GM10266 (cell line): ENCODE measurements around the gene SPRED2.

Experiments
- DNase-seq: peaks from one replicate; pipeline ENCODE4 v3.0.0; 2012; ENCODE audit errors: extremely low spot score
- CTCF ChIP-seq: IDR thresholded peaks from 2 replicates; pipeline ENCODE4 v1.5.1; 2012; ENCODE audit warnings: mild to moderate bottlenecking, low read depth; ENCODE audit not compliant: control insufficient read depth, insufficient read depth; ENCODE audit errors: missing control alignments

SPRED2 gene

GRCh38 chr2:65296971-65297370, 135.4 kb downstream of the SPRED2 start:
- TF ChIP-seq CTCF = no peak
- no peak for DNase-seq

- no peak for DNase-seq
- no peak for TF ChIP-seq CTCF
Observed at GRCh38 chr2:65294701-65295100, 137.7 kb downstream of the SPRED2 start.

GRCh38 chr2:65294136-65294535, 138.3 kb downstream of the SPRED2 start:
- TF ChIP-seq CTCF = no peak

GRCh38 chr2:65293376-65293775, 139.0 kb downstream of the SPRED2 start:
- DNase-seq = no peak
- no peak for TF ChIP-seq CTCF

More at GRCh38 chr2:65294136-65294535, 138.3 kb downstream of the SPRED2 start:
- no peak for DNase-seq

GRCh38 chr2:65292461-65293011, 139.9 kb downstream of the SPRED2 start:
- TF ChIP-seq CTCF = no peak
- no peak for DNase-seq

- no peak for TF ChIP-seq CTCF
Observed at GRCh38 chr2:65292106-65292400, 140.3 kb downstream of the SPRED2 start.

GRCh38 chr2:65291216-65292105, 140.9 kb downstream of the SPRED2 start:
- TF ChIP-seq CTCF = no peak
- no peak for DNase-seq

More at GRCh38 chr2:65292106-65292400, 140.3 kb downstream of the SPRED2 start:
- DNase-seq = no peak
